Fibroblast of lung (primary cell): ENCODE measurements around the gene OR8G5.
"Not testable (repeated sequence)": the region's sequence is repeated elsewhere in the genome, so short reads cannot be mapped to it uniquely, and the experiment has no call there.

Experiments used
- CTCF ChIP-seq, 2 donors: IDR thresholded peaks in 1 of 2; conservative IDR thresholded peaks in 1 of 2; 1 replicate in 1 of 2; 2 replicates in 1 of 2; pipeline ENCODE4 v1.5.1; 2011 to 2012; ENCODE audit warnings: low read length in 2 of 2, control low read depth in 1 of 2, inconsistent platforms in 1 of 2, low read depth in 1 of 2, mild to moderate bottlenecking in 1 of 2
- EZH2 ChIP-seq: IDR thresholded peaks from 2 replicates; pipeline ENCODE4 v1.5.1; 2012; ENCODE audit warnings: low read length, control low read depth, mild to moderate bottlenecking; ENCODE audit errors: missing control alignments

GRCh38 chr11:124249869-124250268 lies 6.3 kb upstream of the OR8G5 start:
- not testable (repeated sequence) for TF ChIP-seq CTCF (conservative IDR thresholded peaks at IDR 0.05 in 1 of 2, IDR thresholded peaks at IDR 0.05 in 1 of 2; ENCODE audit: low read depth in 1 of 2, low read length in 2 of 2); EZH2
